ENCODE data around the gene SP140L. TPM values are rescaled to one million over a fixed set of nuclear protein-coding genes. Genes with fewer than 3 reads are reported as not detected.
A peak's percentile ranks its signal among the peaks of the same experiment; 100 is the strongest.

The SP140L gene
- polyA plus RNA-seq, 1 of the 3 experiments (the other 2 are of a cell fraction): 13.5 TPM

- TF ChIP-seq NFIC (IDR thresholded peaks at IDR 0.05; ENCODE audit: borderline replicate concordance): no peak
Measured at GRCh38 chr2:230362030-230362691, 35.2 kb downstream of the SP140L start (continued).

- Histone ChIP-seq H3K9me2 (no peaks in the 10 kb centered on the region), H3K4me3 (ENCODE audit: low read depth in 2 of 2, low read length in 1 of 2) (no peak overlapping the region), H3F3A (replicated peaks; ENCODE audit: insufficient read depth) (no peaks in the 10 kb centered on the region), H3K27ac (ENCODE audit: low read depth in 2 of 2, low read length in 1 of 2) (no peak overlapping the region), H3K27me3 (ENCODE audit: insufficient read depth) (no peaks in the 10 kb centered on the region), H3K4me1 (ENCODE audit: control insufficient read depth in 1 of 2, insufficient read depth in 2 of 2, low read depth in 1 of 2, low read length in 1 of 2) (no peaks in the 10 kb centered on the region), H2AFZ (ENCODE audit: low read depth) (no peak overlapping the region), H3K4me2 (no peak overlapping the region), H3K9me3 (no peaks in the 10 kb centered on the region), H3K79me2 (ENCODE audit: insufficient read depth) (no peaks in the 10 kb centered on the region), H3K9ac (no peak overlapping the region), H3K36me3 (replicated peaks in 1 of 2; ENCODE audit: control insufficient read depth in 1 of 2, insufficient read depth in 2 of 2, low read length in 1 of 2) (peaks cover 18 to 53% of the 10 kb centered on the region in 2 experiments), H4K20me1 (ENCODE audit: insufficient read depth) (no peaks in the 10 kb centered on the region)
- WGBS (ENCODE audit: low lambda C conversion rate): 100% methylated on average over 1 of the region's 2 CpGs
- CTCF ChIA-PET: no interaction called here
- TF ChIP-seq EZH2phosphoT487 (IDR thresholded peaks at IDR 0.05; ENCODE audit: borderline replicate concordance, low read depth): no peak
- TF ChIP-seq EP300 (IDR thresholded peaks at IDR 0.05; ENCODE audit: borderline replicate concordance in 1 of 2, low read depth in 1 of 2, low read length in 1 of 2): no peak
- no peak for TF ChIP-seq FOSL2 (IDR thresholded peaks at IDR 0.05; ENCODE audit: borderline replicate concordance, low read depth)
- TF ChIP-seq USF2 (IDR thresholded peaks at IDR 0.05; ENCODE audit: borderline replicate concordance, low read depth, low read length): no peak
- POLR2A ChIA-PET: no interaction called here
- no peak for DNase-seq
Measured at GRCh38 chr2:230382108-230382507, 55.1 kb downstream of the SP140L start.

GRCh38 chr2:230383453-230383852 lies 56.5 kb downstream of the SP140L start:
- TF ChIP-seq RFX5 (IDR thresholded peaks at IDR 0.05; ENCODE audit: low read length): no peak
- no peak for TF ChIP-seq NFIC (IDR thresholded peaks at IDR 0.05; ENCODE audit: borderline replicate concordance)
- peak; percentile 79; the same call in 1 of the 2 replicates for TF ChIP-seq REST (IDR thresholded peaks at IDR 0.05; ENCODE audit: low read depth, low read length)
- DNase-seq: no peak
- Histone ChIP-seq H3K9ac (no peak overlapping the region), H3K27ac (ENCODE audit: low read depth in 2 of 2, low read length in 1 of 2) (no peak overlapping the region), H3K9me2 (no peaks in the 10 kb centered on the region), H3K4me2 (no peak overlapping the region), H4K20me1 (ENCODE audit: insufficient read depth) (no peaks in the 10 kb centered on the region), H3F3A (replicated peaks; ENCODE audit: insufficient read depth) (no peaks in the 10 kb centered on the region), H3K79me2 (ENCODE audit: insufficient read depth) (no peaks in the 10 kb centered on the region), H3K9me3 (no peaks in the 10 kb centered on the region), H3K4me1 (ENCODE audit: control insufficient read depth in 1 of 2, insufficient read depth in 2 of 2, low read depth in 1 of 2, low read length in 1 of 2) (no peaks in the 10 kb centered on the region), H3K36me3 (replicated peaks in 1 of 2; ENCODE audit: control insufficient read depth in 1 of 2, insufficient read depth in 2 of 2, low read length in 1 of 2) (peaks cover 29 to 54% of the 10 kb centered on the region in 2 experiments), H3K4me3 (ENCODE audit: low read depth in 2 of 2, low read length in 1 of 2) (no peak overlapping the region), H3K27me3 (ENCODE audit: insufficient read depth) (no peaks in the 10 kb centered on the region), H2AFZ (ENCODE audit: low read depth) (no peak overlapping the region)
- 64% methylated on average over 5 of the region's 5 CpGs for WGBS (ENCODE audit: low lambda C conversion rate)
- POLR2A ChIA-PET: no interaction called here
- CTCF ChIA-PET: no interaction called here

All from SK-N-SH (cell line).